ENCODE measurements around the gene STARD10. TPM values are rescaled to one million over a fixed set of nuclear protein-coding genes. Genes with fewer than 3 reads are reported as not detected.

The STARD10 gene
- total RNA-seq, 1 experiment from 2014 or later = 58.4 TPM

DNA sequence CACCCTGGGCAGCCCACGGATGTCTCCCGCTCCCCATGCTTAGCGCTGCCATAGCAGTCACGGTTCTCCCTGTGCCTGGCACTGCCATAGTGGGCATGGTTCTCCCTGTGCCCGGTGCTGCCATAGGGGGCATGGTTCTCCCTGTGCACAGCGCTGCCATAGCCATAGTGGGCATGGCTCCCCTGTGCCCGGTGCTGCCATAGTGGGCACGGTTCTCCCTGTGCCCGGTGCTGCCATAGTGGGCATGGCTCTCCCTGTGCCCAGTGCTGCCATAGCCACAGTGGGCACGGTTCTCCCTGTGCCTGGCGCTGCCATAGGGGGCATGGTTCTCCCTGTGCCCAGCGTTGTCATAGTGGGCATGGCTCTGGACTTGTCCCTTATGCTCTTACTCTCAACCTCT, 21.8 kb downstream of the STARD10 start:
- H3K27ac ChIP-seq (ENCODE audit: low read depth, low read length) = no peak overlapping the region
- no peaks in the 10 kb centered on the region for H3K9me3 ChIP-seq (ENCODE audit: control insufficient read depth in 1 of 2, insufficient read depth in 1 of 2, low read depth in 1 of 2, low read length in 2 of 2)
- ATAC-seq = 0 out of 2 replicates have a peak, but pooled peaks have one; percentile 18
- no peaks in the 10 kb centered on the region for H3K27me3 ChIP-seq (ENCODE audit: insufficient read depth, low read length)
- no TSS peak for BruUV-seq (replicated peaks)
- H3K9me2 ChIP-seq (ENCODE audit: insufficient read depth) = no peaks in the 10 kb centered on the region
- POLR2A ChIA-PET = no interaction called here
- H4K20me1 ChIP-seq (ENCODE audit: insufficient read depth) = no peaks in the 10 kb centered on the region
- RAD21 ChIA-PET (ENCODE audit: low non-redundant PET in 1 of 2, low total read pairs in 2 of 2, uncharacterized antibody in 2 of 2, unreplicated experiment in 2 of 2) = no interaction called here
- no peak for TF ChIP-seq YY1 (IDR thresholded peaks at IDR 0.05; ENCODE audit: extremely low read depth, insufficient replicate concordance, low read depth, low read length)
- TF ChIP-seq POLR2AphosphoS5 (IDR thresholded peaks at IDR 0.05; ENCODE audit: low read depth, low read length) = no peak
- TF ChIP-seq ATF3 (IDR thresholded peaks at IDR 0.05) = no peak
- TF ChIP-seq SIN3A (IDR thresholded peaks at IDR 0.05; ENCODE audit: low read depth) = no peak
- no peak for TF ChIP-seq POLR2A (IDR thresholded peaks at IDR 0.05; ENCODE audit: borderline replicate concordance, extremely low read depth, insufficient read depth, insufficient read length)
- no peak for TF ChIP-seq ELF1 (IDR thresholded peaks at IDR 0.05; ENCODE audit: borderline replicate concordance, low read depth)
- TF ChIP-seq EZH2phosphoT487 (IDR thresholded peaks at IDR 0.05; ENCODE audit: borderline replicate concordance) = no peak
- no peak for TF ChIP-seq SRF (IDR thresholded peaks at IDR 0.05; ENCODE audit: low read depth)
- H3K4me1 ChIP-seq (ENCODE audit: control insufficient read depth in 1 of 2, insufficient read depth in 2 of 2, low read length in 2 of 2) = no peaks in the 10 kb centered on the region; a peak in 1 of 4 replicates
- intact Hi-C loops (cut with micrococcal nuclease) = no loop called here
- no peaks in the 10 kb centered on the region for H3K79me2 ChIP-seq (ENCODE audit: insufficient read depth, low read length)
- H3K4me2 ChIP-seq (ENCODE audit: low read length) = no peak overlapping the region
- no peak overlapping the region for H3K4me3 ChIP-seq (replicated peaks in 1 of 2; ENCODE audit: low read depth in 1 of 2, low read length in 2 of 2)
- no peaks in the 10 kb centered on the region for H3K36me3 ChIP-seq (ENCODE audit: control insufficient read depth in 1 of 2, insufficient read depth in 2 of 2, low read length in 2 of 2)
- DNase-seq (ENCODE audit: low read depth, low spot score) = no peak
- H3K9ac ChIP-seq (ENCODE audit: low read length) = no peak overlapping the region
- no peak overlapping the region for H2AFZ ChIP-seq (ENCODE audit: low read depth, low read length, poor library complexity, severe bottlenecking)
- CTCF ChIA-PET = interaction anchor here (1.5 kb wide), 1 partner anchor 22 kb away, joined by 4 read pairs; the partner anchor contains the start of gene STARD10

GRCh38 chr11:72771507-72771906, 22.3 kb downstream of the STARD10 start:
- Histone ChIP-seq H2AFZ (ENCODE audit: low read depth, low read length, poor library complexity, severe bottlenecking) (no peak overlapping the region), H3K9me3 (ENCODE audit: control insufficient read depth in 1 of 2, insufficient read depth in 1 of 2, low read depth in 1 of 2, low read length in 2 of 2) (no peaks in the 10 kb centered on the region), H4K20me1 (ENCODE audit: insufficient read depth) (no peaks in the 10 kb centered on the region), H3K36me3 (ENCODE audit: control insufficient read depth in 1 of 2, insufficient read depth in 2 of 2, low read length in 2 of 2) (no peaks in the 10 kb centered on the region), H3K27ac (ENCODE audit: low read depth, low read length) (no peak overlapping the region), H3K27me3 (ENCODE audit: insufficient read depth, low read length) (no peaks in the 10 kb centered on the region), H3K4me1 (ENCODE audit: control insufficient read depth in 1 of 2, insufficient read depth in 2 of 2, low read length in 2 of 2) (no peaks in the 10 kb centered on the region; a peak in 1 of 4 replicates), H3K79me2 (ENCODE audit: insufficient read depth, low read length) (no peaks in the 10 kb centered on the region), H3K4me2 (ENCODE audit: low read length) (no peak overlapping the region), H3K9ac (ENCODE audit: low read length) (no peak overlapping the region), H3K9me2 (ENCODE audit: insufficient read depth) (no peaks in the 10 kb centered on the region), H3K4me3 (replicated peaks in 1 of 2; ENCODE audit: low read depth in 1 of 2, low read length in 2 of 2) (no peak overlapping the region)
- BruUV-seq (replicated peaks) = no TSS peak
- POLR2A ChIA-PET = no interaction called here
- no peak for DNase-seq (ENCODE audit: low read depth, low spot score)
- TF ChIP-seq SRF (IDR thresholded peaks at IDR 0.05; ENCODE audit: low read depth) (no peak), JUND (IDR thresholded peaks at IDR 0.05) (no peak), POLR2AphosphoS5 (IDR thresholded peaks at IDR 0.05; ENCODE audit: low read depth, low read length) (no peak), TCF7L2 (IDR thresholded peaks at IDR 0.05; ENCODE audit: borderline replicate concordance, extremely low read depth, insufficient read depth, insufficient read length) (no peak), CBX3 (IDR thresholded peaks at IDR 0.05; ENCODE audit: low read depth) (no peak), EGR1 (IDR thresholded peaks at IDR 0.05; ENCODE audit: low read depth) (no peak), CEBPB (IDR thresholded peaks at IDR 0.05; ENCODE audit: low read depth) (no peak), RAD21 (IDR thresholded peaks at IDR 0.05; ENCODE audit: low read depth) (no peak), ZFX (IDR thresholded peaks at IDR 0.05) (no peak), ELF1 (IDR thresholded peaks at IDR 0.05; ENCODE audit: borderline replicate concordance, low read depth) (no peak), SIN3A (IDR thresholded peaks at IDR 0.05; ENCODE audit: low read depth) (no peak), SP1 (IDR thresholded peaks at IDR 0.05; ENCODE audit: low read depth) (no peak), FOSL1 (IDR thresholded peaks at IDR 0.05; ENCODE audit: low read depth) (no peak), EZH2phosphoT487 (IDR thresholded peaks at IDR 0.05; ENCODE audit: borderline replicate concordance) (no peak)
- TF ChIP-seq, protein P1, sequence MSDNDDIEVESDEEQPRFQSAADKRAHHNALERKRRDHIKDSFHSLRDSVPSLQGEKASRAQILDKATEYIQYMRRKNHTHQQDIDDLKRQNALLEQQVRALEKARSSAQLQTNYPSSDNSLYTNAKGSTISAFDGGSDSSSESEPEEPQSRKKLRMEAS (IDR thresholded peaks at IDR 0.05) = no peak
- TF ChIP-seq, protein P2, sequence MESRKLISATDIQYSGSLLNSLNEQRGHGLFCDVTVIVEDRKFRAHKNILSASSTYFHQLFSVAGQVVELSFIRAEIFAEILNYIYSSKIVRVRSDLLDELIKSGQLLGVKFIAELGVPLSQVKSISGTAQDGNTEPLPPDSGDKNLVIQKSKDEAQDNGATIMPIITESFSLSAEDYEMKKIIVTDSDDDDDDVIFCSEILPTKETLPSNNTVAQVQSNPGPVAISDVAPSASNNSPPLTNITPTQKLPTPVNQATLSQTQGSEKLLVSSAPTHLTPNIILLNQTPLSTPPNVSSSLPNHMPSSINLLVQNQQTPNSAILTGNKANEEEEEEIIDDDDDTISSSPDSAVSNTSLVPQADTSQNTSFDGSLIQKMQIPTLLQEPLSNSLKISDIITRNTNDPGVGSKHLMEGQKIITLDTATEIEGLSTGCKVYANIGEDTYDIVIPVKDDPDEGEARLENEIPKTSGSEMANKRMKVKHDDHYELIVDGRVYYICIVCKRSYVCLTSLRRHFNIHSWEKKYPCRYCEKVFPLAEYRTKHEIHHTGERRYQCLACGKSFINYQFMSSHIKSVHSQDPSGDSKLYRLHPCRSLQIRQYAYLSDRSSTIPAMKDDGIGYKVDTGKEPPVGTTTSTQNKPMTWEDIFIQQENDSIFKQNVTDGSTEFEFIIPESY (IDR thresholded peaks at IDR 0.05; ENCODE audit: extremely low read depth, insufficient replicate concordance, low read length) = no peak
- intact Hi-C loops (cut with micrococcal nuclease) = no loop called here
- RAD21 ChIA-PET (ENCODE audit: low non-redundant PET in 1 of 2, low total read pairs in 2 of 2, uncharacterized antibody in 2 of 2, unreplicated experiment in 2 of 2) = no interaction called here
- ATAC-seq = no peak; the same call in 1 of the 2 replicates
- CTCF ChIA-PET = interaction anchor here (1.5 kb wide), 1 partner anchor 23 kb away, joined by 4 read pairs; the partner anchor contains the start of gene STARD10

Data from HCT116 (cell line).